GM19099 (cell line): ENCODE measurements around the gene BAIAP2.

Experiments
- POLR2A ChIP-seq: IDR thresholded peaks from 3 replicates; pipeline ENCODE4 v1.6.1; 2011; ENCODE audit warnings: low read depth; ENCODE audit not compliant: insufficient read length; ENCODE audit errors: extremely low read depth

BAIAP2 gene

GRCh38 chr17:81016575-81016974 is 18.4 kb upstream of the BAIAP2 start:
- TF ChIP-seq POLR2A = no peak

GRCh38 chr17:81018044-81018802 is 16.7 kb upstream of the BAIAP2 start:
- peak; percentile 27 for TF ChIP-seq POLR2A

- TF ChIP-seq POLR2A = no peak
These were observed 15.1 kb upstream of the BAIAP2 start for GRCh38 chr17:81019563-81020442.

GRCh38 chr17:81020443-81020766 is 14.5 kb upstream of the BAIAP2 start:
- TF ChIP-seq POLR2A = no peak

- no peak for TF ChIP-seq POLR2A
These were observed 14.0 kb upstream of the BAIAP2 start for GRCh38 chr17:81020767-81021497.

- no peak for TF ChIP-seq POLR2A
These were observed 13.2 kb upstream of the BAIAP2 start for GRCh38 chr17:81021531-81022343.

GRCh38 chr17:81022344-81022676 is 12.6 kb upstream of the BAIAP2 start:
- no peak for TF ChIP-seq POLR2A

GRCh38 chr17:81025065-81025740 is 9.7 kb upstream of the BAIAP2 start:
- no peak for TF ChIP-seq POLR2A

- no peak for TF ChIP-seq POLR2A
These were observed 9.2 kb upstream of the BAIAP2 start for GRCh38 chr17:81025741-81026129.

GRCh38 chr17:81026266-81027036 is 8.5 kb upstream of the BAIAP2 start:
- TF ChIP-seq POLR2A = no peak

- TF ChIP-seq POLR2A = no peak
These were observed 7.9 kb upstream of the BAIAP2 start for GRCh38 chr17:81027038-81027437.

- TF ChIP-seq POLR2A = no peak
These were observed 7.1 kb upstream of the BAIAP2 start for GRCh38 chr17:81027591-81028505.

GRCh38 chr17:81028506-81028858 is 6.5 kb upstream of the BAIAP2 start:
- no peak for TF ChIP-seq POLR2A
